ENCODE measurements around the gene KLKB1.

The KLKB1 gene

GRCh38 chr4:186307916-186308315 lies 80.6 kb downstream of the KLKB1 start:
- DNase-seq (ENCODE audit: low spot score): no peak
